SK-N-SH (cell line): ENCODE data around the gene CASP8AP2. TPM values are rescaled to one million over a fixed set of nuclear protein-coding genes. Genes with fewer than 3 reads are reported as not detected.

Experiments used
- CTCF ChIA-PET: fragments of 300-600, 350-600 bp; formaldehyde crosslinking; extraction: SDS; loops from one replicate; lab custom pipeline; 2021; lab: Yijun Ruan, JAX
- POLR2A ChIA-PET: fragments of 350-600 bp; sonication (Branson Sonifier 250); formaldehyde crosslinking; extraction: SDS; loops from one replicate; lab custom pipeline; 2020; ENCODE audit warnings: antibody characterized with exemption, inconsistent platforms; lab: Yijun Ruan, JAX
- DNase-seq: peaks from one replicate; pipeline ENCODE4 v3.0.0; 2012
- H2AFZ ChIP-seq: fragments of 200-600 bp; sonication (generic); 2 replicates; pipeline ENCODE4 v1.8.1; 2016; ENCODE audit warnings: antibody characterized with exemption, mild to moderate bottlenecking, low read depth
- H3F3A ChIP-seq: fragments of 200-600 bp; sonication (generic); replicated peaks from 2 replicates; pipeline ENCODE3; 2016; ENCODE audit warnings: antibody characterized with exemption, mild to moderate bottlenecking; ENCODE audit not compliant: insufficient read depth
- H3K27ac ChIP-seq, 2 experiments: fragments of 200-500 bp in 1 of 2; fragments of 200-600 bp in 1 of 2; sonication (Bioruptor generic) in 1 of 2; sonication (generic), shearing (Covaris generic) in 1 of 2; 2 replicates each; pipeline versions ENCODE4 v1.5.1 to v1.6.1; 2014 to 2016; ENCODE audit warnings: low read depth in 2 of 2, inconsistent platforms in 1 of 2, low read length in 1 of 2, mild to moderate bottlenecking in 1 of 2, mixed read lengths in 1 of 2
- H3K27me3 ChIP-seq: fragments of 200-600 bp; sonication (generic), shearing (Covaris generic); 2 replicates; pipeline ENCODE4 v1.6.1; 2016; ENCODE audit warnings: mixed run types; ENCODE audit not compliant: insufficient read depth
- H3K36me3 ChIP-seq, 2 experiments: fragments of 200-500 bp in 1 of 2; fragments of 200-600 bp in 1 of 2; sonication (Bioruptor generic) in 1 of 2; sonication (generic) in 1 of 2; replicated peaks in 1 of 2; 2 replicates each; pipeline versions ENCODE3 to v1.5.1; 2014 to 2016; ENCODE audit warnings: low read length in 1 of 2, mild to moderate bottlenecking in 1 of 2; ENCODE audit not compliant: insufficient read depth in 2 of 2, control insufficient read depth in 1 of 2
- H3K4me1 ChIP-seq, 2 experiments: fragments of 200-500 bp in 1 of 2; fragments of 200-600 bp in 1 of 2; sonication (Bioruptor generic) in 1 of 2; sonication (generic), shearing (Covaris generic) in 1 of 2; 2 replicates each; pipeline versions ENCODE4 v1.5.1 to v1.6.1; 2014 to 2016; ENCODE audit warnings: low read depth in 1 of 2, low read length in 1 of 2, mixed run types in 1 of 2; ENCODE audit not compliant: insufficient read depth in 2 of 2, control insufficient read depth in 1 of 2
- H3K4me2 ChIP-seq: fragments of 200-600 bp; sonication (generic), shearing (Covaris generic); 2 replicates; pipeline ENCODE4 v1.6.1; 2017; ENCODE audit warnings: mixed run types
- H3K4me3 ChIP-seq, 2 experiments: fragments of 200-500 bp in 1 of 2; fragments of 200-600 bp in 1 of 2; sonication (Bioruptor generic) in 1 of 2; sonication (generic), shearing (Covaris generic) in 1 of 2; 2 replicates each; pipeline versions ENCODE4 v1.5.1 to v1.8.1; 2014 to 2016; ENCODE audit warnings: low read depth in 2 of 2, inconsistent platforms in 1 of 2, low read length in 1 of 2, mild to moderate bottlenecking in 1 of 2, mixed read lengths in 1 of 2, moderate library complexity in 1 of 2
- H3K79me2 ChIP-seq: fragments of 200-600 bp; sonication (generic); 2 replicates; pipeline ENCODE4 v1.8.1; 2017; ENCODE audit warnings: mild to moderate bottlenecking; ENCODE audit not compliant: insufficient read depth
- H3K9ac ChIP-seq: fragments of 200-600 bp; sonication (generic); 2 replicates; pipeline ENCODE4 v1.6.1; 2017; ENCODE audit warnings: mixed run types
- H3K9me2 ChIP-seq: fragments of 200-600 bp; sonication (generic); 2 replicates; pipeline ENCODE4 v1.6.1; 2017; ENCODE audit warnings: mixed run types
- H3K9me3 ChIP-seq: fragments of 200-600 bp; sonication (generic); 2 replicates; pipeline ENCODE4 v1.6.1; 2017; ENCODE audit warnings: mixed run types, mild to moderate bottlenecking, moderate library complexity
- H4K20me1 ChIP-seq: fragments of 200-600 bp; sonication (generic); 2 replicates; pipeline ENCODE4 v1.6.1; 2017; ENCODE audit warnings: mild to moderate bottlenecking, mixed run types; ENCODE audit not compliant: insufficient read depth
- EP300 ChIP-seq, 2 experiments: IDR thresholded peaks; 2 replicates each; pipeline versions ENCODE4 v1.4.0 to v1.6.1; 2012; ENCODE audit warnings: borderline replicate concordance in 1 of 2, low read depth in 1 of 2, low read length in 1 of 2
- EZH2phosphoT487 ChIP-seq: fragments of 200-600 bp; sonication (generic); IDR thresholded peaks from 2 replicates; pipeline ENCODE4 v1.6.1; 2017; ENCODE audit warnings: low read depth, mixed run types, mild to moderate bottlenecking, antibody characterized with exemption, moderate library complexity, borderline replicate concordance
- FOSL2 ChIP-seq: IDR thresholded peaks from 2 replicates; pipeline ENCODE4 v1.4.0; 2012; ENCODE audit warnings: low read depth, mild to moderate bottlenecking, moderate library complexity, borderline replicate concordance
- JUND ChIP-seq: IDR thresholded peaks from 2 replicates; pipeline ENCODE4 v1.4.0; 2012
- MEF2A ChIP-seq: IDR thresholded peaks from 2 replicates; pipeline ENCODE4 v1.4.0; 2012; ENCODE audit warnings: low read depth, borderline replicate concordance
- RXRA ChIP-seq: IDR thresholded peaks from 2 replicates; pipeline ENCODE4 v1.4.0; 2012; ENCODE audit warnings: low read depth, mild to moderate bottlenecking, borderline replicate concordance
- SMC3 ChIP-seq: IDR thresholded peaks from 2 replicates; pipeline ENCODE4 v1.6.1; 2012; ENCODE audit warnings: low read depth, low read length, improper control_type of control experiment
- TAF1 ChIP-seq: IDR thresholded peaks from 2 replicates; pipeline ENCODE4 v1.6.1; 2012; ENCODE audit warnings: low read depth, mild to moderate bottlenecking, low read length, moderate library complexity, borderline replicate concordance
- TCF12 ChIP-seq: IDR thresholded peaks from 2 replicates; pipeline ENCODE4 v1.4.0; 2012
- USF2 ChIP-seq: fragments of 150-350 bp; IDR thresholded peaks from 2 replicates; pipeline ENCODE4 v1.6.1; 2017; ENCODE audit warnings: antibody characterized with exemption, low read length, low read depth, borderline replicate concordance
- YY1 ChIP-seq: IDR thresholded peaks from 2 replicates; pipeline ENCODE4 v1.4.0; 2012; ENCODE audit warnings: low read depth, mild to moderate bottlenecking
- ZBTB33 ChIP-seq: IDR thresholded peaks from 2 replicates; pipeline ENCODE4 v1.4.0; 2012; ENCODE audit warnings: low read depth, borderline replicate concordance
- WGBS: methylation state at CpG from one replicate; pipeline ENCODE4 v1.1.6; 2017; ENCODE audit warnings: low lambda C conversion rate; 5-methylcytosine and 5-hydroxymethylcytosine counted together
- polyA plus RNA-seq, 3 experiments: library from polyadenylated mRNA; depleted of rRNA; stranded (reverse); fragments of >200 nt; gene quantifications; 2 replicates each; pipeline ENCODE4 v1.2.3, GENCODE V29; 2012
- TF ChIP-seq, protein P1 (sequence below): IDR thresholded peaks from 2 replicates; pipeline ENCODE4; 2012

CASP8AP2 gene
- polyA plus RNA-seq, 1 of the 3 experiments (the other 2 are of a cell fraction): 2.8 TPM

DNA sequence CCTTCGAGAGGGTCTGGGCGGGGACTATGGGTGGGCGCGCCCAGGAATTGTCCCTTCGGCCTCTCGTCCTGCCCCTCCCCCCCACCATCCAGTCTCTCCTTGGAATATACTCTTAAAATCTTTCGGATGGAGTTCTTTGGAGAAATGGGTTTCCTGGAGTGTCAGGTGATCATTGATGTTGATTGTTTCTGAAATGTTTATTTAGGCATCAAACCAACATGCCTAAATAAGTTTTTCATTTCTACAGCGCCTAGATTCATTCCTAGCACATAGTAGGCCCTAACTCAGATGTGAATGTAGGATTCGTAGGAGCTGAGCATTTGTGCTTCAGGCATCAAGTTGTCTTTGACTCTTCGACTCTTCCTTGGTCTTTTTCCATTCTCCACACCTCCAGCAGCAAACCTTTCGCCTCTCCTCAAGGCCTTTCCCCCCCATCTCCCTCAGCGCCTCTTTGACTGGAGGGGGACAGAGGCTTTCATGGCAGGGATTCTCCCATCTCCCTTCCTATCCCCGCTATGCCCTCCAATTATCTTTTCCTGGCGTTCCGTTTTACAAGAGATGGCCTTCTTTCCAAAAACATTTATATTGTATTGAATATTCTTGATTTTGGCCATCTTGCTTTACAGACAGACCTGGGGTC is 610 bp downstream of the CASP8AP2 start:
- POLR2A ChIA-PET: interaction anchor here (0.7 kb wide), 1 partner anchor 122 kb away, joined by 3 read pairs; no protein-coding TSS in a partner anchor
- peak; percentile 40 for DNase-seq

DNA sequence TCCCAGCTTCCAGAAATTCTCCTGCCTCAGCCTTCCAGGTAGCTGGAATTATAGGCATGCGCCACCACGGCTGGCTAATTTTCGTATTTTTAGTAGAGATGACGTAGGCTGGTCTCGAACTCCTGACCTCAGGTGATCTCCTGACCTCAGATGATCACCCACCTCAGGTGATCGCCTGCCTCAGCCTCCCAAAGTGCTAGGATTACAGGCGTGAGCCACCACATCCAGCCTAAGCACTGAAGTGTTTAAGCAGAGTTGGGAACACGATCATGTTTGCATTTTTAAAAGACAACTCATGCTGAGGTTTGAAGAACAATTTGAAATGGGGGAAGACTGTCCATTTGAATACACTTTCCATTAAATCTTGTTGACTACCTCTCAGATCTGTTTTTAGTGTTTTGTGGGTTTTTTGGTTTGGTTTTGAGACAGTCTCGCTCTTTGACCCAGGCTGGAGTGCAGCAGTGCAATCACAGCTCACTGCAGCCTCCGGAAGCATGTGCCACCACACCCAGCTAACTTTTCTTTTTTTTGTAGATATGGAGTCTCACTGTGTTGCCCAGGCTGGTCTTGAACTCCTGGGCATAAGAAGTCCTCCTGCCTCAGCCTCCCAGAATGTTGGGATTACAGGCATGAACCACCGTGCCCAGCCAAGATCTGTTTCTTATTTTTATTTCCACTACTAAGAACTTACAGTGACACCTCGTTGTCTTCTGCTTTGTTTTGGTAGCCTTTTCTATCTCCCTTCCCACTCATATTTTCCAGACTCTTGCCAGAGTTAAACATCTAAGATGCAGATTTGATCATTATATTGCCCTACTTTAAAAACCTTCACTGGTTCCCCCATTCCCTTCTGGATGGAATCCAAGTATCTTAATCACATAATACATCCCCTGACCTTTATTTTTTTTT is 5.5 kb downstream of the CASP8AP2 start:
- ChIA-PET CTCF (no interaction called here), POLR2A (no interaction called here)
- no peaks in the 10 kb centered on the region for H3K9me3 ChIP-seq
- no peak overlapping the region for H3K27ac ChIP-seq
- H3K79me2 ChIP-seq: peaks cover 94% of the 10 kb centered on the region
- no peaks in the 10 kb centered on the region for H4K20me1 ChIP-seq
- peaks cover 0 to 3% of the 10 kb centered on the region in 2 experiments; a peak in 1 of 4 replicates for H3K4me1 ChIP-seq
- H2AFZ ChIP-seq: no peak overlapping the region
- H3F3A ChIP-seq: no peaks in the 10 kb centered on the region
- no peak for DNase-seq
- no peaks in the 10 kb centered on the region for H3K27me3 ChIP-seq
- H3K36me3 ChIP-seq: peaks cover 0 to 26% of the 10 kb centered on the region in 2 experiments
- H3K4me2 ChIP-seq: no peak overlapping the region
- H3K9ac ChIP-seq: no peak overlapping the region
- TF ChIP-seq, protein P1, sequence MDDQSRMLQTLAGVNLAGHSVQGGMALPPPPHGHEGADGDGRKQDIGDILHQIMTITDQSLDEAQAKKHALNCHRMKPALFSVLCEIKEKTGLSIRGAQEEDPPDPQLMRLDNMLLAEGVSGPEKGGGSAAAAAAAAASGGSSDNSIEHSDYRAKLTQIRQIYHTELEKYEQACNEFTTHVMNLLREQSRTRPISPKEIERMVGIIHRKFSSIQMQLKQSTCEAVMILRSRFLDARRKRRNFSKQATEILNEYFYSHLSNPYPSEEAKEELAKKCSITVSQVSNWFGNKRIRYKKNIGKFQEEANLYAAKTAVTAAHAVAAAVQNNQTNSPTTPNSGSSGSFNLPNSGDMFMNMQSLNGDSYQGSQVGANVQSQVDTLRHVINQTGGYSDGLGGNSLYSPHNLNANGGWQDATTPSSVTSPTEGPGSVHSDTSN: no peak
- TF ChIP-seq EZH2phosphoT487 (no peak), RXRA (no peak), SMC3 (no peak), TCF12 (no peak)
- H3K4me3 ChIP-seq: no peak overlapping the region
- H3K9me2 ChIP-seq: no peaks in the 10 kb centered on the region
- WGBS: 93% methylated on average over 12 of the region's 12 CpGs

More for the DNA sequence above, 610 bp downstream of the CASP8AP2 start:
- Histone ChIP-seq H3K36me3 (peaks cover 0 to 14% of the 10 kb centered on the region in 2 experiments), H3K27me3 (no peaks in the 10 kb centered on the region), H3K4me3 (peak overlapping the region; percentile 68 to 95), H3F3A (peaks cover 5% of the 10 kb centered on the region), H3K4me2 (peak overlapping the region; percentile 83), H3K9me2 (no peaks in the 10 kb centered on the region), H3K4me1 (peaks cover 0 to 3% of the 10 kb centered on the region in 2 experiments; a peak in 1 of 4 replicates), H2AFZ (peak overlapping the region; percentile 63), H3K9ac (peak overlapping the region; percentile 69), H3K27ac (peak overlapping the region; percentile 34 to 45; a peak in 2 of 4 replicates), H4K20me1 (no peaks in the 10 kb centered on the region), H3K9me3 (no peaks in the 10 kb centered on the region), H3K79me2 (peaks cover 52% of the 10 kb centered on the region)
- TF ChIP-seq FOSL2 (no peak), USF2 (no peak), JUND (no peak), YY1 (no peak), ZBTB33 (no peak), EZH2phosphoT487 (no peak), EP300 (IDR thresholded peaks at IDR 0.05; ENCODE audit: borderline replicate concordance in 1 of 2, low read depth in 1 of 2, low read length in 1 of 2) (no peak), MEF2A (no peak), TAF1 (no peak)
- CTCF ChIA-PET: interaction anchor here (0.8 kb wide), 1 partner anchor 626 kb away, joined by 3 read pairs; no protein-coding TSS in a partner anchor
- WGBS: 8% methylated on average over 15 of the region's 15 CpGs
